Hepatocyte (in vitro differentiated cells): ENCODE measurements around the gene PRKG1.

Experiments
- EZH2 ChIP-seq: fragments of 200-600 bp; sonication (generic); IDR thresholded peaks from 2 replicates; pipeline ENCODE4 v1.6.1; 2016; ENCODE audit warnings: antibody characterized with exemption, mild to moderate bottlenecking, borderline replicate concordance
- EZH2phosphoT487 ChIP-seq: fragments of 200-600 bp; sonication (generic); IDR thresholded peaks from one replicate; pipeline ENCODE4 v1.6.1; 2018; ENCODE audit warnings: antibody characterized with exemption, mild to moderate bottlenecking, low read depth, moderate library complexity; ENCODE audit not compliant: unreplicated experiment, severe bottlenecking
- TF ChIP-seq, protein P1 (sequence below): fragments of 200-600 bp; sonication (generic); IDR thresholded peaks from 2 replicates; pipeline ENCODE4 v1.5.1; 2016; ENCODE audit warnings: antibody characterized with exemption, mild to moderate bottlenecking; ENCODE audit not compliant: poor library complexity

DNA sequence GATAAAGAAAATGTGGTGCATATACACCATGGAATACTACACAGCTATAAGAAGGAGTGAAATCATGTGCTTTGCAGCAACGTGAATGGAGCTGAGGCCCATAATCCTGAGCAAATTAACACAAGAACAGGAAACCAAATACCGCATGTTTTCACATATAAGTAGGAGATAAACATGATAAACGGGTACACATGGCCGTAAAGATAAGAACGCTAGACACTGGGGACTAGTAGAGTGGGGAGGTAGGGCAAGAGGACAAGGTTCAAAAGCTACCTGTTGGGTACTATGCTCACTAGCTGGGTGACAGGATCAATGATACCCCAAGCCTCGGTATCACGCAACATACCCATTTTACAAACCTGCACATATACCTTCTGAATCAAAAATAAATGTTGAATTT lies 511.5 kb downstream of the PRKG1 start:
- TF ChIP-seq, protein P1, sequence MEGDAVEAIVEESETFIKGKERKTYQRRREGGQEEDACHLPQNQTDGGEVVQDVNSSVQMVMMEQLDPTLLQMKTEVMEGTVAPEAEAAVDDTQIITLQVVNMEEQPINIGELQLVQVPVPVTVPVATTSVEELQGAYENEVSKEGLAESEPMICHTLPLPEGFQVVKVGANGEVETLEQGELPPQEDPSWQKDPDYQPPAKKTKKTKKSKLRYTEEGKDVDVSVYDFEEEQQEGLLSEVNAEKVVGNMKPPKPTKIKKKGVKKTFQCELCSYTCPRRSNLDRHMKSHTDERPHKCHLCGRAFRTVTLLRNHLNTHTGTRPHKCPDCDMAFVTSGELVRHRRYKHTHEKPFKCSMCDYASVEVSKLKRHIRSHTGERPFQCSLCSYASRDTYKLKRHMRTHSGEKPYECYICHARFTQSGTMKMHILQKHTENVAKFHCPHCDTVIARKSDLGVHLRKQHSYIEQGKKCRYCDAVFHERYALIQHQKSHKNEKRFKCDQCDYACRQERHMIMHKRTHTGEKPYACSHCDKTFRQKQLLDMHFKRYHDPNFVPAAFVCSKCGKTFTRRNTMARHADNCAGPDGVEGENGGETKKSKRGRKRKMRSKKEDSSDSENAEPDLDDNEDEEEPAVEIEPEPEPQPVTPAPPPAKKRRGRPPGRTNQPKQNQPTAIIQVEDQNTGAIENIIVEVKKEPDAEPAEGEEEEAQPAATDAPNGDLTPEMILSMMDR = no peak
- no peak for TF ChIP-seq EZH2
- TF ChIP-seq EZH2phosphoT487 = no peak
